HL-60 (cell line): ENCODE data around the gene TSPAN31. TPM values are rescaled to one million over a fixed set of nuclear protein-coding genes. Genes with fewer than 3 reads are reported as not detected.

Experiments used
- DNase-seq, 2 experiments: peaks; one replicate each; pipeline ENCODE4 v3.0.0-alpha.2; 2010 to 2020; ENCODE audit warnings: low read depth in 1 of 2, low spot score in 1 of 2
- H3K27ac ChIP-seq: fragments of 250-450 bp; sonication (Bioruptor Pico); replicated peaks from 2 replicates; pipeline ENCODE4 v1.5.1; 2020; ENCODE audit warnings: mild to moderate bottlenecking, moderate library complexity
- H3K27me3 ChIP-seq: fragments of 250-450 bp; sonication (Bioruptor Pico); 2 replicates; pipeline ENCODE4 v1.5.1; 2021; ENCODE audit warnings: mild to moderate bottlenecking, moderate library complexity; ENCODE audit not compliant: insufficient read depth, poor library complexity, severe bottlenecking
- H3K4me3 ChIP-seq: replicated peaks from 2 replicates; pipeline ENCODE4 v1.5.1; 2011; ENCODE audit warnings: mild to moderate bottlenecking, control low read depth, low read length; ENCODE audit not compliant: insufficient read depth
- CTCF ChIP-seq: IDR thresholded peaks from one replicate; pipeline ENCODE4 v1.5.1; 2011; ENCODE audit warnings: low read length, control low read depth, inconsistent platforms; ENCODE audit not compliant: insufficient read depth
- SPI1 ChIP-seq: IDR thresholded peaks from 2 replicates; pipeline ENCODE4 v1.6.1; 2012; ENCODE audit warnings: low read depth, mild to moderate bottlenecking, borderline replicate concordance
- microRNA-seq: library from miRNA; unstranded; fragments of <30 nt; microRNA quantifications from one replicate; pipeline ENCODE4, GENCODE V29; 2018

TSPAN31 gene

DNA sequence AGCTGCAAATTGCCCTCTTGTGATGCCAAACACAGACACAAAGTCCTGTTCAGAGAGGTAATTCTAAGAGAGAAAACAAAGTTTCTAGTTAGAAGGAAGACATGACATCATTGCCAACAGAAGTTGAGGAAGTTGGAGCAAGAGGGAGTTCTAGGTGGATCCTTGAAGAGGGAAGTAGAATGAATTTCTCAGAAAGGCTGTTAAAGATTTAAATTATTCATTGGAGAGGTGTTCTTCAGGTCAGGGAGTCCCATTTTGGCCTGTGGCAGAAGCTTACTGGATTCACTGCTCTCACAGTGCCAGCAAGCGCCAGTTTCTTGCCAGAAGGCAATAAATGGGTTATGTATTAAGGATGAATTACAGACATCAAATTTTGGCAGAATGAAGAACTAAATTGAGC is 53.1 kb downstream of the TSPAN31 start:
- H3K27ac ChIP-seq = no peak overlapping the region
- peak in 1 of 2 experiments; percentile 32 for DNase-seq
- H3K27me3 ChIP-seq = no peaks in the 10 kb centered on the region
- peak; percentile 37; the same call in 1 of the 2 replicates for TF ChIP-seq SPI1
- no peak for TF ChIP-seq CTCF
- H3K4me3 ChIP-seq = no peak overlapping the region

Small RNA genes lying within 50 kb of the gene (microRNA-seq; reads per million reads assigned to microRNA genes)
- not detected for gene MIR6759
